Activated T-cell treated with anti-CD3 and anti-CD28 coated beads, Interleukin-2, amount 50 U/mL, for 48 hours (primary cell): Measurements from ENCODE around the gene SLC16A8.
"Not testable (repeated sequence)": the region's sequence is repeated elsewhere in the genome, so short reads cannot be mapped to it uniquely, and the experiment has no call there.

Experiments used
- DNase-seq, 2 experiments: peaks; one replicate each; pipeline ENCODE4 v3.0.0-alpha.2; 2020

SLC16A8 gene

GRCh38 chr22:38085501-38085900 lies 1.5 kb upstream of the SLC16A8 start:
- no peak for DNase-seq

GRCh38 chr22:38085056-38085455 lies 1.1 kb upstream of the SLC16A8 start:
- DNase-seq = no peak

GRCh38 chr22:38082986-38083710 lies 836 bp downstream of the SLC16A8 start:
- no peak for DNase-seq

- DNase-seq = peak; percentile 30 to 53
Measured at GRCh38 chr22:38081941-38082828, 1.8 kb downstream of the SLC16A8 start.

- DNase-seq = no peak
Measured at GRCh38 chr22:38081636-38081940, 2.4 kb downstream of the SLC16A8 start.

- DNase-seq = peak in 1 of 2 experiments; percentile 44
Measured at GRCh38 chr22:38080850-38081635, 2.9 kb downstream of the SLC16A8 start.

- DNase-seq = no peak
Measured at GRCh38 chr22:38080474-38080849, 3.5 kb downstream of the SLC16A8 start.

- no peak for DNase-seq
Measured at GRCh38 chr22:38079804-38080203, 4.2 kb downstream of the SLC16A8 start.

- DNase-seq = not testable (repeated sequence)
Measured at GRCh38 chr22:38079208-38079607, 4.8 kb downstream of the SLC16A8 start.

- DNase-seq = no peak
Measured at GRCh38 chr22:38078046-38078840, 5.7 kb downstream of the SLC16A8 start.

- DNase-seq = no peak
Measured at GRCh38 chr22:38077595-38077994, 6.4 kb downstream of the SLC16A8 start.

- DNase-seq = no peak
Measured at GRCh38 chr22:38077096-38077495, 6.9 kb downstream of the SLC16A8 start.

GRCh38 chr22:38075961-38076360 lies 8.0 kb downstream of the SLC16A8 start:
- DNase-seq = no peak

- no peak for DNase-seq
Measured at GRCh38 chr22:38075105-38075825, 8.7 kb downstream of the SLC16A8 start.

- DNase-seq = no peak
Measured at GRCh38 chr22:38074181-38075104, 9.5 kb downstream of the SLC16A8 start.

GRCh38 chr22:38073150-38074130 lies 10.5 kb downstream of the SLC16A8 start:
- no peak for DNase-seq

GRCh38 chr22:38072322-38073149 lies 11.4 kb downstream of the SLC16A8 start:
- no peak for DNase-seq
